CD4-positive, alpha-beta T cell treated with Interleukin-10 for 1 hour (primary cell): ENCODE data around the gene NCCRP1.

Experiments used
- DNase-seq: peaks from one replicate; pipeline ENCODE4 v3.0.0-alpha.2; 2020

NCCRP1 gene, protein sequence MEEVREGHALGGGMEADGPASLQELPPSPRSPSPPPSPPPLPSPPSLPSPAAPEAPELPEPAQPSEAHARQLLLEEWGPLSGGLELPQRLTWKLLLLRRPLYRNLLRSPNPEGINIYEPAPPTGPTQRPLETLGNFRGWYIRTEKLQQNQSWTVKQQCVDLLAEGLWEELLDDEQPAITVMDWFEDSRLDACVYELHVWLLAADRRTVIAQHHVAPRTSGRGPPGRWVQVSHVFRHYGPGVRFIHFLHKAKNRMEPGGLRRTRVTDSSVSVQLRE

DNA sequence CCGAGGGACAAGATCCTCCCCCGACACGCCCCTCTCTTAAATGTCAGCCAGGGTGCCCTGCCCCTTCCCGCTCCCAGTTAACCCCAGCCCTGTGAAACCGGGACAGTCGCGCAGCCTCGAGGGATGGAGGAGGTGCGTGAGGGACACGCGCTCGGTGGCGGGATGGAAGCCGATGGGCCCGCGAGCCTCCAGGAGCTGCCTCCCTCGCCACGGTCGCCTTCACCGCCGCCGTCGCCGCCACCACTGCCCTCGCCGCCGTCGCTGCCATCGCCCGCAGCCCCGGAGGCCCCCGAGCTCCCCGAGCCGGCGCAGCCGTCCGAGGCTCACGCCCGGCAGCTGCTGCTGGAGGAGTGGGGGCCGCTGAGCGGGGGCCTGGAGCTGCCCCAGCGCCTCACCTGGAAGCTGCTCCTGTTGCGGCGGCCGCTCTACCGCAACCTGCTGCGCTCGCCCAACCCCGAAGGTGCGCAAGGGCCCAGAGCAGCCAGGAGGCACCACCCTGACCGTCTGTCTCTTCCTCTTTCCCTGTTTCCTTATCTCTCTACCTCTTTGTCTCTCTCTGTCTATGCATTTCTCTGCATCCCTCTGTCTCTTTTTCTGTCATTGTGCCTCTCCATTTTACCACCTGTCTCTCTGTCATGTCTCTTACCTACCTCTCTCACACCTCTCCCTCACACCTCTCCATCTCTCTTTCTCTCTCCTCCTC lies at the start of gene NCCRP1:
TSS of gene NCCRP1 (plus strand) at position 105 of the 703 bp plus-strand sequence. CDS start at position 124, 19 bp downstream.
- DNase-seq = no peak

DNA sequence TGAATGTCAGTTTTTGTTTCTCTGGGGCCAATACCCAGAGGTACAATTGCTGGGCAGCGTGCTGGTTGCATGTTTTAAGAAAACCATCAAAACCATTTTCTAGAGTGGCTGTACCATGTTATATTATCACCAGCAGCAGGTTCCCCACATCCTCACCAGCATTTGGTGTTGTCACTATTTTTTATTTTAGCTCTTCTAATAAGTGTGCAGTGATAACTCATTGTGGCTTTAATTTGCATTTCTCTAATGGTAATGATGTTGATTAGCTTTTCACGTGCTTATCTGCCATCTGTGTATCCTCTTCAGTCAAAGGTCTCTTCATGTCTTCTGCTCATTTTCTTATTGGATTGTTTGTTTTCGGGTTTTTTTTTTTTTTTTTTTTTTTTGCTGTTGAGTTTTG lies 49.3 kb upstream of the NCCRP1 start:
- DNase-seq = no peak

DNA sequence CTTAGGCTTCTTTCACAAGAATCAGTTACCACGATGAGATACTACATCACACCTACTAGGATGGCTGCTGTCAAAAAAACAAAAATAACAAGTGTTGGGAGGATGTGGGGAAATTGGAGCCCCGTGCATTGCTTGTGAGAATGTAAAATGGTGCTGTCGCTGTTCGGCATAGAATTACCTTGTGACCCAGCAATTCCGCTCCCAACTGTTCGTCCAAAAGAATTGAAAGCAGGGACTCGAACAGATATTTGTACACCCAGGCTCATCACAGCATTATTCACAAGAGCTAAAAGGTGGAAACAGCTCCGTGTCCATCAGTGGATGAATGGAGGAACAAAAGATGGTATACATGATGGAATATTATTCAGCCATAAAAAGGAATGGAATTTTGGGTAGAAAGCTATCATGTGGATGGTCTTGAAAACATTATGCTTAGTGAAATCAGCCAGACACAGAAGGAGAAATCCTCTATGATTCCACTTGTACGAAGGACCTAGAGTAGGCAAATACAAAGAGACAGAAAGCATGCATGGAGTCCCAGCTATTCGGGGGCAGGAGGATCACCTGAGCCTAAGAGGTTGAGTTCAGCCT lies 47.7 kb upstream of the NCCRP1 start:
- DNase-seq = no peak

DNA sequence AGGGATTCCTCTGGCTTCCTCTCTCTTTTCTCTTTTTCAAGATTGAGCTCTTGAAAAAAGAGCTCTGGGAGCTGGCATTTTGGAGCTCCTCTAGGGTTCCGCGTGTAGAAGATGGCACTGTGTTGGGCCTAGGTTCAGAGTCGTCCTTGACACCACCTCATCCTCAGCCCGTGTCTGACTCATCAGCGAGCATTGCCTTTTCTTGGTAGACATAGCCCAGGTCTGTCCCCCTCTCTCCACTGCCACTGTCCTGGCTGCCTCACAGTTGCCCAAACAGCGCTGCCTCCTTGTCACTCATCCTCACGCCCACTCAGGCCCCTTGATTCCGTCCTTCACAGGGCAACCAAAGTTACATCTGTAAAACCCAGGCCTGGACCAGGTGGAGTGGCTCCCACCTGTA lies 46.5 kb upstream of the NCCRP1 start:
- DNase-seq = no peak

DNA sequence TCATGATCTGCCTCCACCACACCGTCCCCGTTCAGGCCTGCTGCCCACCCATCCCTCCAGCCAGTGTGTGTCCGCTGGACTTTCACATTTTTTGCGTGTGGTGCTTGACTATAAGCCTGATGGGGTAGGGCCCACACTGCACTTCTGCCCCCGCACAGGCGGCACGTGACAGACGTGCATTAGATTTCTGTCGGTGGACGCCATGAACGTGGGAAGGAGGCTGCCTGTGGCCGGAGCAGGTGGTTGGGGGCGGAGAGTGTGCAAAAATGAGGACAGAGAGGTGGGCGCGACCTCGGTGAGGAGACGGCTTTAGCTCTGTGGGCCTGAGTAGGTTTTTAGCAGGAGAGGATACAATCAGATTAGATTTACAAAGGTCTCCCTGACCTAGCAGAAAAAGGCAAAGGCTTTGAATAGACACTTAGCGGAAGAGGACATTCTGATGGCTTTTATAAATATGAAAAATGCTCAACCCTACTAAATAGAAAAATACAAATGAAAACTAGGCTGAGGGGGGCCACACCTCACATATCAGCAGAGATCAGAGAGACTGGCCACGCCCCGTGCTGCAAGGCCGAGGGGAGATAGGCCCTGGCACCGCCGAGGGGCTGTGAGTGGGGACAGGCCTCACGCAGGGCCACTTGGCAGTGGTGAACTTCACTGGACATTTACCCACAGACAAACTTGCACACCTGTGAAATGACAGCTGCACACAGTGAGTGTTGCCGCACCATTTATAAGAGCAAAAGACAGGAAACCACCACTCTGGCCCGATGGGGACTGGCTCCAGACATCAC lies 45.8 kb upstream of the NCCRP1 start:
- no peak for DNase-seq

DNA sequence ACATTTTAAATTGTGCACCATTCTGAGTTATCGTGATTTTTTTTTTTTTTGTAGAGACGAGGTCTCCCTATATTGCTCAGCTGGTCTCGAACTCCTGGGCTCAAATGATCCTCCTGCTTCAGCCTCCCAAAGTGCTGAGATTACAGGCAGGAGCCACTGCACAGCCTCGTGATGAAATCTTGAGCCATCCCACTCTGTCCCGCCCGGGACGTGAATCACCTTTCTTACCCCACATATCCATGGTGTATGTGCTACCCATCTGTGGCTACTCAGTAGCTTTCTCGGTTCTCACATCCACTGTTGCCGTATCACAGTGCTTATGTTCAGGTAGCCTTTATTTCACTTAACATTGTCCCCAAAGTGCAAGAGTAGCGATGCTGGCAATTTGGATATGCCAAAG lies 44.7 kb upstream of the NCCRP1 start:
- DNase-seq = no peak

DNA sequence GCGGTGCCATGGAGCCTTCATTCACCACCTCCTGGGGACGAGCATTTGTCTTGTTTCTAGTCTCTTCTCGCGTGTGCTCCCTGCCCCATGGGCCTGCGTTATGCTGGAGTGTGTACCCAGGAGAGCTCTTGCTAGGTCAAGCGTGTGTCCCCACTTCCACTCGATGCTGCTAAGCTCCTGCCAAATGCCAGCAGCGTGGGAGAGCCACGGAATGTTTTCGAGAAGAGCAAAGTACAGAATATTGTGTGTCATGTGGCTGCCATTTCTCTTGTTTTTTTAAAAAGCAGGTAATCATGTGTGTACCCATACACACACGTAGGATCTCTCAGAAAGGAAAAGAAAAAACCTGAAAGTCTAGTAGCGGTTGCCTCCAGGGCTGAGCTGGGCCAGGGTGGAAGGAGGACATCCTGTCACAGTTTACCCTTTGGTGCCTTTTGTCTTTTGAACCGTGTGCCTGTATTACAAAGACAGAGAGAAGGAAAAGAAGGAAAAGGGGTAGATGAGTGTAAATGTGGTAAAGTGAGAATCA lies 42.6 kb upstream of the NCCRP1 start:
- DNase-seq = no peak

DNA sequence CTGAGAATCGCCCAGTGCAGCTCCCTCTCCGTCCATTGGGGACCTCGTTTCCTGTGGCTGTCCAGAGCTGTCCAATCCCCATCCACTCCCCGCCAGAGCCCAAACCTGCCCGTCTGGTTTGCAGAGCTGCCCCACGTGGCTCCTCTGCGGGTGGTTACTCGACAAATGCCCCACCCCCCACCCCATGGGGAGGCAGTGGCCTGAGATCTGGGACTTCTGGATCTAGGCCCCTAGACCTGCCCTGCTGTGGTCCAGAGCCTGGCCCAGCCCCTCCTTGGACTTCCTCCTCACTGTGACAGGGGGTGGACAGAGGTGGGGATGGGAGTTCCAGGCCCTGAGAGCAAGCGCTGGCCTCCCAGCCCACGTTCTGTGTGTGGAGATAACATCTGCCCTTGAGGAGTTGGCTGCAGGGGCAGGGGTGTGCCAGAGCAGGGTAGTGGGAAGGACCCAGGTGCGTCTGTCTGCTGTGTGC lies 42.1 kb upstream of the NCCRP1 start:
- no peak for DNase-seq

DNA sequence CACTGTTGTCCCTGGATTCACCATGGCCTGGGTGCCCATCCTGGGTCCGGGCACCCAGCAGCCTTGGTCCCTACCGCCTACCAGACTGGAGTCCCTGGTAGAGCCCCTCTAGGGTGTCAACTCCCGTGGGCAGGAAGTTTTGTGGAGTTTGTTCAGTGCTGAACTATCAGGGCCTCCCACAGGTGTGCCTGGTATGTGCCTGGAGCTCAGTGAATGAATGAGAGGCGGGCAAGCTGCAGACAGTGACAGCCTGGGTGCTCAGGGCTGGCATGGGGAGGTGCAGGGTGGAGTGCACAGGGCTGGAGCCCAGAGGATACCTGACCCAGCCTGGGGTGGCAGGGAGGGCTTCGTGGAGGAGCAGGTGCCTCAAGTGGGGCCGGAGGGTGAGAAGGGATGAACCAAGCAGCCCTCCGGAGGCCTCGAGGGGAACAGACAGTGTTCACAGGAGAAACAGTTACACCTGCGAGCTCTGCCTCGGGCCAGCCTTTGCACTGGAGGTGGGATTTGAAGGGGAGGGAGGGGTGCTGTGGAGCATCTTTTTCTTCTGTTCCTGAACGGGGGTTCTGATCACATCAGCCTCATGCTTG lies 41.6 kb upstream of the NCCRP1 start:
- no peak for DNase-seq

DNA sequence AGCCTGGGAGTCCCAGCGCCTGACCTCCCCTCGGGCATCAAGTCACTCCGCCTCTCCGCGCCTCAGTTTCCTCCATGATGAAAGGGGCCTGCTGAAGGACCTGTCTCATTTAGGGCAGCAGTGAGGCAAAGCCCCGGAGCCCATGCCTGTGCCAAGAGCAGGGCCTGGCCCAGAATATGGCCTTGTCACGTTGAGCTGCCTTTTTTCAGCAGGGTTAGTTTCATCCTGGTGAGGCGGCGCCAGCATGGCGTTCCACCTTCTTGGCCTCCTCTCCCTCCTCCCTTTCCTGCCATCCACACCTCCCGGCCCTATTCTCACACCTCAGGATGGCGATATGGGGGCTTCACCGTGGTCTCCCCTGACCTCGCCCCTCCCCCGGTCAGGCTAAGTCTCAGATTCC lies 41.0 kb upstream of the NCCRP1 start:
- DNase-seq = no peak

DNA sequence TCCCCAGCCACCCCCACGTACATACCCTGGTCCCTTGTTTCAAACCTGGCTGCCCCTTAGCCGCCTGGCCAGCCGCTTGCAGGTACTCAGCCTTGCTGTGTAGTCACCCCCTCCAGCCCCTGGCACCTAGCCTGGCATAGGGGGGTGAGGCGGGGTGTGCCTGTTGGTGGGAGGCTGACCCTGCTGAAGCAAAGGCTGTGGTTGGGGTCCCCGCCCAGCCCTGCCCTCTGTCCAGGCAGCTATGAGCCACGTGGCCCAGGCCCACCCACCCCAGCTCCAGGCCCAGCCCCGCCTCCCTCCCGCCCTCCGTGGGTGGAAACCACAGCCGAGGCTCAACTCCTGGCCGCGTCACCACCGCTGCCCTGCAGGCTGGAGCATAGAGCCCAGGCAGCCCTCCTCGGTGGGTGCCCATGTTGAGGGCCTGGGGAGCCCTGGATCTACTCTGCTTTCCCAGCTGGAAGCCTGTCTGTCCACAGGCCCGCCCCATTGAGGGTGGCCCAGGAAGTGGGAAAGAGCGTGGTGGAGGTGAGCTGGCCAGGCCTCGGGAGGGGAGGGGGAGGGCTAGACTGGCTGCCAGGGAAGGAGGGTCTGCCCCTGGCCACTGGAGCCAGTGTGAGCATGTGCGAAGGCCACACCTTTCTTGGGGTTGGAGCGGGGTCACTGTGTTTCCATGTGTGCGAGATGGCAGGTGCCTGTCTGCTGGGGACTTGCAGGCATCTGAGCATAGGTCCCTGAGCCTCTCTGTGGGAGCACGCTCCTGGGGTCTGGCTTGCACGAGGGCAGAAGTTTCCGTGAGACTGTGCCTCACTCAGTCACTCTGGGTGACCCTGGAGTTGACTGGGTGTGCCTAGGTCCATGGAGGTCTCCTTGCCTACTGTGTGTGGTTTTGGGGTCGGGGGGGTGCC lies 40.2 kb upstream of the NCCRP1 start:
- DNase-seq = no peak

DNA sequence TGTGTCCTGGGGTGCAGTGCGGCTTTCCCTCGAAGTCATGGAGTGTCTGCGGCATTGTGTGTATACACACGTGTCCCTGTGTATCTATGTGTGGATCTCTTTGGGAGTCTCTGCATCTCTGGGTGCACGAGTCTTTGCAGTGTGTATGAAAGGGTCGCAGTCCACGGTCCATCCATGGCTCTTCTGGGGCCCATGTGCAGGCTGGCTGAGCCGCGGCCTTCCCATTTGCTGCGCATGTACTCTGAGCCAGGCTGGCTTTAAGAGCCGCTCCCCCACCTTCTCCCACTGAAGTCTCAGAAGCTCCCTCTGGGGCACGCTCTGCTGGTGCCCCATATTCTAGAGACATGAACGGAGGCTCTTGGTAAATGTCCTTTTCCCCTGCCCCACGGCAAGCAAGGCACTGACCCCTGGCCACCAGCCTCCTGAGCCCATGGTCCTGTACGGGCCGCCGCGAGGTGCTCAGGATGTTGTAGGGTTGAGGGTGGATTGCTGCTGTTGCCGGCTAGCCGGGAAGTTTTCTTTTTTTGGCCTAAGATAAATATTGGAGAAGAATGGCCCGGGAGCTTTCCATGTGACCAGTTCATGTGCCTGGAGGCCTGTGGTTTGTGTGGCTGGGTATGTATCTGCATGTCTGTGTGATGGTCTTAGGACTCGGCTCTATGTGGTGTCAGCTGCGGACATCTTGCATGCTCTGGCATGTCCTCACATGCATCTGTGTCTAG lies 39.3 kb upstream of the NCCRP1 start:
- DNase-seq = no peak

DNA sequence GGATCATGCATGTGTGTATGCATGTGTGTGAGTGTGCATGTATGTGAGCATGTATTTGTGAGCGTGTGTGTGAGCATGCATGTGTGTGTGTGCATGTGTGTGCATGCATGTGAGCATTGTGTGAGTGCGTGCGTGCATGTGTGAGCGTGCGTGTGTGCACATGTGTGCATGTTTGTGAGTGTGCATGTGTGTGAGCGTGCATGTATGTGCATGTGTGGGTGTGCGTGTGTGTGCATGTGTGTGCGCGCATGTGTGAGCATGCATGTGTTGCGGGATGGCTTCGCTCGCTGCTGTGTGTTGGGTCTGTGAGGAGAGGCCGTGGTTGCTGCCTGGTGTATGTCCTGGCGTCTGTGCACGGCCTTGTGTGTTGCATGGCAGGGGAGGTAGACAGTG lies 38.8 kb upstream of the NCCRP1 start:
- DNase-seq = no peak

DNA sequence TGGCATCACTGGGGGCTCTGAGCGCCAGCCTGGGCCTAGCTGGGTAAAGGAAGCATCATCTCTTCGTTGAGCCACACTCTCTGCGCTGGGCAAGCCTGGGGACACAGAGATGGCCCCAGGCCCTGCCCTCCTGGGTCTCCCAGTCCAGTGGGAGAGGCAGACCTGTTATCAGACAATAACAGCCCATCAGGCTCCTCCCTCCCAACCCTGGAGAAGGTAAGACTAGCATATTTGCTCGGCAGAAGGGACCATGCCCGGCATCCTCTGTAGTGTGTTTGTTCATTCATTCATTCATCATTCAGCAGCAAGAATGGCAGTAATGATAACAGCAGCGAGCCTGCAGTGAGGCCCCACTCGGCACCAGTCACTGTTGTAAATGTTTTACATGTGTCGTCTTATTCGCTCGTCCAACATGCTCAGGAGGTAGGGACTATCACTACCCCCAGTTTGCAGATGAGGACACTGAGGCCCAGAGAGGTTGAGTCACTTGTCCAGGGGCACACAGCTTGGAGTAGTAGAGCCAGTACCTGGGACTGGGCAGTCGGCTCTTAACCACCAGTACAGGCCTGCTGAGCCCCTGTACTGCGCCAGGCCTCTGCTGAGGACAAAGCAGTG lies 38.0 kb upstream of the NCCRP1 start:
- no peak for DNase-seq

DNA sequence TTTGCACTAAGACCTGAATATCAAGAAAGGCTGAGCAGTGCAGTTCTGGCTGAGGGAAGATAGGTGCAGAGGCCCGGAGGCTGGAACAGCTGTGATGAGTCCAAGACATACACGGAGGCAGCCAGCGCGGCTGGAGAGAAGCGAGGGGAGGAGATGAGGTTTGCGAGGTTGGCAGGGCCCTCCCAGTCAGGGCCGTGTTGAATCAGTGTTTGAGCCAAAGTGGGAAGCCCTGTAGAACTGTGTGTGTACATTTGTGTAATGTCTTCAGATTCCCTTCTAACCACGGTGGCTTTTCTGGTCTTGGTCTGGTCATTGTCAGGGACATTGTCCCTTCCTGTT lies 36.3 kb upstream of the NCCRP1 start:
- DNase-seq = no peak

DNA sequence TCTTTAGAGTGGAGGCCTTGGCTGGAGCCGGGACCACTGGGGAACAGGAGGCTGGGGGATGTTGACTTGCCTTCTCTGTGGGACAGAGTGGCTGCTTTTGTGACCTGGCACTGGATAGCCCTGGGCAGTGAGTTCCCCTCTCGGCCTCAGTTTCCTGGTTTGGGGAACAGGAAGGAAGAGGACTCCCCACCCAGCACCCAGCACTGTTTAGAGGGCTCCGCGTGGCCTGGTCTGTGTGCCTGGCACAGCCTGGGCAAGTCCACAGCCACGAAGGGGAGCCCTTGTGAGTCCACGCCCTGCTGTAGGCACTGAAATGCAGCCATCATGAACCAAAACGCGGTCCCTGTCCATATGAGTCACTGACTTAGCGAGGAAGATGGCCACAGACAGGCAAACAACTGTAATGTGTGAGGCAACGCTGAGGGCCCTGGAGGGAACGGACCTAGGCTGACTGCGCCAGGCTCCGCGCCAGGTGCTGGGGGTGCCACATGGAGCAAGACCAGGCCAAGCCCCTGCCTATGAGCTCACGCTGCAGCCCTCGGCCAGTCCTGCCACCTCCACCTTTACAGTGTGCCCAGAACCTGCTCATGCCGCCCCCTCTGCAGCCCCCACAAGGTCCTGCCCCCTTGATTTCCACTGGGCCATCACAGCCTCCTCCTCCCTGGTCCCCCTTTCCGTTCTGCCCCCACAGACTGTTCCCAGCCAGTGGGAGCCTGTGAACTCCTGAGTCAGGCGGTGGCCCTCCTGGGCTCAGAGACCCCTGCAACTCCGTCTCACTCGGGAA lies 35.7 kb upstream of the NCCRP1 start:
- DNase-seq = no peak

DNA sequence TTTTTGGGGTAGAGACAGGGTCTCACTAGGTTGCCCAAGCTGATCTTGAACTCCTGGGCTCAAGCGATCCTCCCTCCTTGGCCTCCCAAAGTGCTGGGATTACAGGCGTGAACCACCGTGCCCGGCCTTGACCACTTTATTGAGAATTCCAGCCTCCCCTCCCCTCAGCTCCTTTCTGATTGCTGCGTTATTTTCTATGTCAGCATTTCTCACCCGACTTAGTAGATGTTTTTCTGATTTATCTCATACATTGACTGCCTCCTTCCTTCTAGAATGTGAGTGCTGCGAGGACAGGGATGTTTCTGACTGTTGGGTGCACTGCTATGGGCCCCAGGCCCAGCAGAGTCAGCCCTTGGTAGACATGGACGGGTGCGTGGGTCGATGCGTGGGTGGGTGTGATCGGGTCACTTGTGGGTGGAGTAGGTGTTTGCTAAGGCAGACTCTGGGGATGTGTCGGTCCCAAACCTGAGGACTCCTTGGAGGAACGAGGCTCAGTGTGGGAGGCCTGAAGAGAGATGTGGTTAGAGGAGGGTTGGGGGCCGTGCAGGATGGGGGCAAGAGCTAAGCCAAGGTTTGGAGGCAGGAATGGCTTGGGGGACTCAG lies 34.2 kb upstream of the NCCRP1 start:
- DNase-seq = no peak

DNA sequence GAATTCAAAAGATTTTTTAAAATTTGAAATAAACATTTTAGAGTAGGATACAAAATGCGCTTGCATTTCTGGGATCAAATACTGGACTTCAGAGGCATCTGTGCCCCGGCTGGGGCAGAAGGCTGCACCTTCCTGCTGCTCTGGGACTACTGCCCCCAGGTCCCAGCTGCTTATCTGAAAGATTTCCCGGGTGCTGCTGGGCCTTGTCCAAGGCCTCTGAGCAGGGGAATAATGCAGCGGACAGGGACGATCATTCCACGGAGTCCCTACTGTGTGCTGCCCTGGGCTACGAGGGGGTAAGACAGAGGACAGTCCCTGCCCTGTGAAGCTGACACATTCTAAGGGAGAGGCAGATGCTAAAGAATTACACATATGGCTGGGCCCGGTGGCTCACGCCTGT lies 33.1 kb upstream of the NCCRP1 start:
- DNase-seq = no peak

DNA sequence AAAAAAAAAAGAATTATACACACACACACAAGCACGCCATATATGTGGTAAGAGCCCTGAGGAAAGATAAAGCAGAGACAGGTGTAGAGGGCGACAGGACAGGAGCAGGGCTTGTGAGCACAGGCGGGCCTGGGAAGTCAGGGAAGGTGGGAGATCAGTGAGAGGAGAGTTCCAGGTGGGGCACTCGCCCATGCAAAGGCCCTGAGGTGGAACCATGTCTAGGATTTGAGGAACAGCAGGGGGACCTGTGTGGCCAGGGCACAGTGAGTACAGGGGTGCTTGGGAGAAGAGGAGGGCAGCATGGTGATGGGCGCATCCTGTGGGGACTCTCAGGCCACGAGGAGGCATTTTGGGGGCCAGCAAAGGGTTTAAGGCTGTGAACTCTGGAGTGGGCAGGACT lies 32.5 kb upstream of the NCCRP1 start:
- DNase-seq = no peak
